Fibroblast of lung (primary cell): Measurements from ENCODE around the gene GLYR1.

ENCODE experiments used
- CTCF ChIP-seq, 2 donors: IDR thresholded peaks in 1 of 2; conservative IDR thresholded peaks in 1 of 2; 1 replicate in 1 of 2; 2 replicates in 1 of 2; pipeline ENCODE4 v1.5.1; 2011 to 2012; ENCODE audit warnings: low read length in 2 of 2, control low read depth in 1 of 2, inconsistent platforms in 1 of 2, low read depth in 1 of 2, mild to moderate bottlenecking in 1 of 2
- EZH2 ChIP-seq: IDR thresholded peaks from 2 replicates; pipeline ENCODE4 v1.5.1; 2012; ENCODE audit warnings: low read length, control low read depth, mild to moderate bottlenecking; ENCODE audit errors: missing control alignments

- TF ChIP-seq CTCF (conservative IDR thresholded peaks at IDR 0.05 in 1 of 2, IDR thresholded peaks at IDR 0.05 in 1 of 2; ENCODE audit: low read depth in 1 of 2, low read length in 2 of 2) (no peak), EZH2 (no peak)
These were observed 26.0 kb upstream of the GLYR1 start for GRCh38 chr16:4873091-4873490.
